GM19463 (cell line): ENCODE data around the gene SIM2.

Source experiments
- ATAC-seq: cut with Tn5 transposase; IDR thresholded peaks from one replicate; pipeline ENCODE4 v1.9.1; 2021; ENCODE audit warnings: mild to moderate bottlenecking, moderate library complexity; ENCODE audit not compliant: unreplicated experiment

SIM2 gene

DNA sequence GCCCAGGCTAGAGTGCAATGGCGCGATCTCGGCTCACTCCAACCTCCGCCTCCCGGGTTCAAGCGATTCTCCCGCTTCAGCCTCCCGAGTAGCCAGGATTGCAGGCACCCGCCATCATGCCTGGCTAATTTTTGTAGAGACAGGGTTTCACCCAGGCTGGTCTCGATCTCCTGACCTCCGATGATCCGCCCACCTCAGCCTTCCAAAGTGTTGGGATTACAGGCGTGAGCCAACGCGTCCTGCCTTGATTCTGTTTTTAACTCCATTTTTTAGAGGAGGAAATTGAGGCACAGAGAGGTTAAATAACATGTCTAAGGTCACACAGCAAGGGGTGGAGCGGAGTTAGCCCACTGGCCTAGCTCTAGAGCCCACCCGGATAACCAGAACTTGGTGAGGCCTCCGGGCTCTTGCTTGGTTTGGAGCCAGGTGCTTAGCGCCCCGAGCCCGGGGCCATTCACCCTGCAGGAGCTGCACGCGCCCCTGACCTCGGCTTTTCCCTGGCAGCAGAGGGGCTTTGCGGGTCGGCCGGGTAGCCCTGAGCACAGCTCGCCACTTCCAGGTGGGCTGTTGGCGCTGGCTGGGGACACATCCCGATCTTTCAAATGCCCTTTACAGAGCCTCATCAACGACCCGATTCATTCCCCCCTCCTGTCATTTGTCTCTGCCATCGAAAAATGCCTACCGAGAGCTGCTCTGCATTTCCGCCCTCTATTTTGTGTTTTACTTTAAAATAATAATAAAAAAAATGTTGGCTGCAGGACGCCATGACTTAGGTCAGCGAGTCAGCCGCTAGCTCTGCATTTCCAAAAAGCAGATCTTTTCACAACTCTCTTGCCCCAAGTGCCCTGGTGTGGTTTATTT, 11.2 kb downstream of the SIM2 start:
- ATAC-seq, result no peak

- no peak for ATAC-seq
These were observed 11.8 kb downstream of the SIM2 start for GRCh38 chr21:36710729-36711048.

DNA sequence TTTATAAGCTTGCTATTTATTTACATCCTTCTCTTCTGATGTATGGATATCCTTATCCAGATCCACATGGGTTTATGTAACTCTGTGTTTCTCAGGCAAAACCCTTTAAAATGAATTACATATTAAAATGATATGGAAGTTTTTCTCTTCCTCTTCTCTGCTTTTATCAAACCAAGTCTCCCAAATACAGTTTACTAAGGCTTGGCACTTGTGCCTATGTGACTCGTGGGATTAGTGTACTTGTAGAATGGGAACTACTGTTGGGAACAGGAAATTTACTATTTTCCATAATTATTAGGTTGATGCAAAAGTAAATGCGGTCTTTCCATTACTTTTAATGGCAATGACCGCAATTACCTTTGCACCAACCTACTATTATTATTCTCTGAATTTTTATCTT, 14.8 kb downstream of the SIM2 start:
- no peak for ATAC-seq

GRCh38 chr21:36716387-36716786, 17.5 kb downstream of the SIM2 start:
- no peak for ATAC-seq

DNA sequence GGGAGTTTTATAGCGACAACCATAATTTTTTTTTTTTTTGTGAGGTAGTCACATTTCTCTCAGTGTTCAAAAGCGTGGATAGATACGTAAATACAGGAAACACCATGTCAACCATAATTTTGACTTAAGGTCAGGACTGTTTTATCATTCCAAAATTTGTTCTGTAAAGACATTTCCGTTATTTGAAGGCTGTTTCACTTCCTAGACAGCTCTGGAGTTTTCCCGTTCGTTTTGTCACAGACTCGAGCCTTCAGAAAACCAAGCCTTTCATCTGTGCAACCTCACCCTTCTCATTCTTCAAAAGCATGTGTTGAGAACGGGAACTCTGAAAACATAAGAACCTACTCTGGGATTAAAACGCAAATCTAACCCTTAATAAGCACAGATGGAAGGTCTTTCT, 17.9 kb downstream of the SIM2 start:
- no peak for ATAC-seq

DNA sequence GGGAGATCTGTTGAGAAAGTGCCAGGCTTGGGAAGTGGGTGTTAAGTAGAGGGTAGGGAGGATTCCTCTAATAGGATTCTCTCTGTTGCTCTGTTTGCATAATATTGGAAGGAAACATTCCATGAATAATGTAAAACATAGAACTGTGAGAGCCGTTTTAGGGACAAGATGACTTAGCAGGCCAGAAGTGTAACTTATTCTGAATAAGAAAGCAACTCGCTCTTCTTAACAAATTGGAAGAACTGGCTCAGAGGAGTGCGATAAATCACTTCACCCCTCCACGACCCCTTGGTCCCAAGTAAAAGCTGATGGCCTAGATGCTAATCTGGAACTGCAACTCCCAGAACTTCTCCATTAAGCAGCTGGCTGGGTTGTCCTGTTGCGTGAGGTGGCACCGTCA, 19.1 kb downstream of the SIM2 start:
- no peak for ATAC-seq

- ATAC-seq, result no peak
These were observed 20.1 kb downstream of the SIM2 start for GRCh38 chr21:36718951-36719501.

DNA sequence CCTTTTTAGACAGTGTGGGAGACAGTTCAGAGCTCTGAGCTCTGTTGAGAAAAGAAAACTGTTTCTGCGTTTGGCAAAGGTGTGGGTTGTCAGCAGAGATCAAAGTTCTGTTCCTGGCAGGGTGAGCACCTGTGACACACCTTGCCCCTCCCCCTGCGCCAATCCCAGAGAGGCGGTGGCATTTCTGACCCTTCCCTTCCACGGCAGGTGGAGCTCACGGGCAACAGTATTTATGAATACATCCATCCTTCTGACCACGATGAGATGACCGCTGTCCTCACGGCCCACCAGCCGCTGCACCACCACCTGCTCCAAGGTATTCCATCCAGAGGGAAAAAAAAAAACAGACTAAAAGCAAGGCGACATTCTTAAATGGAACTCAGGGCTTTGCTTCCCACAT, 20.7 kb downstream of the SIM2 start:
- no peak for ATAC-seq

GRCh38 chr21:36721817-36722216, 22.9 kb downstream of the SIM2 start:
- ATAC-seq, result no peak

DNA sequence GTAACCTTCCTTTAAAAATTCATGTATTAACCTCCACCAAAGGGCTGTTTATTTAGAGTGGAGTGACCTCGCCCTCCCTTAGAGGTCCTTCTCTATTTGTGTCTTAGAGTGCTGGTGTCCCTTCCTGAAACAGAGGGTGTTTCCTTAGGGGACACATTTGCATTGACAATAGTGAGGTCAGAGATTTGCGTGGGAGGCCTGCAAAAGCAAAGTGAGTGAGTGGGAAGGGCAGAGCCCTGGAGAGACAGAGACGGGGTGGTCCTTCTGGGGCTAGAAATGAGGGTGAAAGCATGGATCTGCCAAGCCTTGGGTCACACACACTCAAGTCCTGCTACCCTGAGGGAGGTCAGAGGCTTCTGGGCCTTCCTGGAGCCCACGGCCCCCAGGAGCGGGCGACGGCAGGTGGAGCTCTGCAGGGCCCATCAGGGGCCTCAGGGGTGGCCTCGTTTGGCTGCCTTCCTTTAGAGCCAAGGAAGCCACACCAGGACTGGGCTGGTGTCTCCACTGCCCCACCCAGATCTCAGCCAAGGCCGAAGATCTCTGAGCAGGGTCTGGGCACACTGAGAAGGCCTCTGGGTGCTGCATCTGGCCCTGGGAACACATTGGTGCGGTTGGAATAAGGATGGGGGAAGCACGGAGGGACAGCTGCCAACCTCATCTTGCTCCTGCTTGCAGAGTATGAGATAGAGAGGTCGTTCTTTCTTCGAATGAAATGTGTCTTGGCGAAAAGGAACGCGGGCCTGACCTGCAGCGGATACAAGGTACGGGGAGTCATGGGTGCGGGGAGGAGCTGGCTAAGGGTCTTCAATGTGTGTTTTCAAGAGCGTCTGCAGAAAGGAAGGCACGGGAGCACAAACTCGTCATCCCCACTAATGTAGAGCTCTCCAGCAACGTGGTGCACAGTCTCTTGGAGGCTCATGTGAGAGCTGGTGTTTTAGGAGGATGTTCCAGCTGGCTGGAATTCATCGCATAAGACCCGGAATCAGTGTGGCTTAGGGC, 23.8 kb downstream of the SIM2 start:
- no peak for ATAC-seq

DNA sequence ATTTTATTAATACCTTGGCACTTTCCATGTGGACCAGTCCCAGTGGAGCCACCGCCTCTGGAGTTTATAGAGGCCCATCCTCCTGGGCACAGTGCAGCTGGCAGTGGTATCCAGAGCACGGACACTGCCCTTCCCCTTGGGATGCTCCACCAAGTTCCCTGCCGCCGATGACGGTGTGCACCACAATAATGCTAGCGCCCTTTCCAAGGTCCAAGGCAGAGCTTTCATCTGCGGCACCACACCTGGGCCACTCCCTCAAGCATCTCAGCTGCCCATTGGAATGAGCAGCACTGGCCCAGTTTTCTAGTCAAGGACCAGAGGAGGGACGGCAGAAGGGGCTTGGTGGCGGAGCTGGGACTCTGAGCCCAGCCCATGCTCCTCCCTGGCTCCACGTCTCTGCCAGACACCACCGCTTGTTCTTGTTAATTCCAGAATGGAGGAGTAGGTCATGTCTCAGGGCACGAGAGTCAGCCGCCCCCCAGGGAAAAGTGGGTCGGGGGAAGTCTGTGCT, 24.5 kb downstream of the SIM2 start:
- no peak for ATAC-seq

DNA sequence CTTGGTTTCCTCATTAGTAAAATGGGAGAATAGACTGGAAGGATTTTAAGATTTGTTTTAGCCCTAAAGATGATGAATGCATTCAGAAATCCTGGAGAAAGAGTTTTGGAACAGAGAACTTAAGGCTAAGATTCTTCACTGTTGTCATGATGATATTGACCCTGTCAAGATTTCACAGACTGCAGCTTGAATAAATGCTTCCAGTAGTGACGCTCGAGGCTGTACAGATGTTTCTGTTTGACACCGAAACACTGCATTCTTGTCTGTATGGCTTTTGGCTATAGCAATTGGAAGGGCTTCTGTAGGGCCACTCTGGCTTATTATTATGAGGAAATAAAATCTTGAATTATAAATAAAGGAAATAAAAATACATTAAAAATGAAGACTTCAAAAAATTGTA, 25.7 kb downstream of the SIM2 start:
- ATAC-seq, result no peak

DNA sequence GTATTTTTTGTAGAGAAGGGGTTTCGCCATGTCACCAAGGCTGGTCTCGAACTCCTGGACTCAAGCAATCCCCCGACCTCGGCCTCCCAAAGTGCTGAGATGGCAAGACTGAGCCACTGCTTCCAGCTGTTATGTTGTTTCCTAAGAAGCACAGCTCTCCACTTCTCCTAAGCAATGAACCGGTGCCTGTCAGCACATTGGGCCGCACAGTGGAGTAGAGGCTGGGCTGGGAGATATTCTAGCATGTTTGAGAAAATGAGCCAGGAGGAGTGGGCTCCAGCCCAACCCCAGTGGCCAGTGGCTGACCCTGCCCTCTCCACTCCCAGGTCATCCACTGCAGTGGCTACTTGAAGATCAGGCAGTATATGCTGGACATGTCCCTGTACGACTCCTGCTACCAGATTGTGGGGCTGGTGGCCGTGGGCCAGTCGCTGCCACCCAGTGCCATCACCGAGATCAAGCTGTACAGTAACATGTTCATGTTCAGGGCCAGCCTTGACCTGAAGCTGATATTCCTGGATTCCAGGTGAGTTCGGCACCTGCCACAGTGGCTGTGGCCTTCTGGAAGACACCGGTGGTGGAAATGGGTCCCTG, 27.0 kb downstream of the SIM2 start:
- ATAC-seq, result no peak

- ATAC-seq, result no peak
These were observed 29.0 kb downstream of the SIM2 start for GRCh38 chr21:36727866-36728265.

GRCh38 chr21:36728371-36729111, 29.6 kb downstream of the SIM2 start:
- no peak for ATAC-seq

DNA sequence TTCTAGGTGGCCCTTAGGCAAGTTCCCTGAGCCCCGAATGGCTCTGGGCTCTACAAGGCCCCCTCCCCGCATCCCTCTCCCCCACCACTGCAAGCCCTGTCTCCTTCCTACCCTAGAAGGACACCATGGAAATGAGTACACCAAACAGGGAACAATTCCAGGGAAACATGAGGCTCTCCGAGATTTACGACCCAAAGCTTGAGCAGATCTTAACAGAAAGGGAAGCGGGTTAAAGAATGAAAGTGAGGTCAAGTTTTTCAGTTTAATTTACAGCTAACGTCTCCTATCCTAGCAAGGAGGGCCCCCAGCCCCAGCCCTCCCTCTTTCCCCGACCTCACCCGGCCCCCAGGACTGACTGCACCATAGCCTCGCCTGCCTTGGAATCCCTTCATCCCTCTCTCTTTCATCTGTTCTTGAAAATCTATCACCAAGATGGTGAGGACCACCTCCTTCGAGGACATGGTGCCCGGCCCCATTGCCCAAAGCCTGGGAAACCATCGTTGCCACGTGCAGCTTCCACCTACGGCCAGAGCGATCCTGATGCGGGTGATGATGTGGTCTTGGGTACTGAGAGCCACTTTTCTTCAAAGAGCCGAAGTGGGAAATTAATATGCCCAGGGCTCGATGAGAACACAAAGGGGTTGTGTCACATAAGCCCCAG, 30.5 kb downstream of the SIM2 start:
- ATAC-seq, result no peak

DNA sequence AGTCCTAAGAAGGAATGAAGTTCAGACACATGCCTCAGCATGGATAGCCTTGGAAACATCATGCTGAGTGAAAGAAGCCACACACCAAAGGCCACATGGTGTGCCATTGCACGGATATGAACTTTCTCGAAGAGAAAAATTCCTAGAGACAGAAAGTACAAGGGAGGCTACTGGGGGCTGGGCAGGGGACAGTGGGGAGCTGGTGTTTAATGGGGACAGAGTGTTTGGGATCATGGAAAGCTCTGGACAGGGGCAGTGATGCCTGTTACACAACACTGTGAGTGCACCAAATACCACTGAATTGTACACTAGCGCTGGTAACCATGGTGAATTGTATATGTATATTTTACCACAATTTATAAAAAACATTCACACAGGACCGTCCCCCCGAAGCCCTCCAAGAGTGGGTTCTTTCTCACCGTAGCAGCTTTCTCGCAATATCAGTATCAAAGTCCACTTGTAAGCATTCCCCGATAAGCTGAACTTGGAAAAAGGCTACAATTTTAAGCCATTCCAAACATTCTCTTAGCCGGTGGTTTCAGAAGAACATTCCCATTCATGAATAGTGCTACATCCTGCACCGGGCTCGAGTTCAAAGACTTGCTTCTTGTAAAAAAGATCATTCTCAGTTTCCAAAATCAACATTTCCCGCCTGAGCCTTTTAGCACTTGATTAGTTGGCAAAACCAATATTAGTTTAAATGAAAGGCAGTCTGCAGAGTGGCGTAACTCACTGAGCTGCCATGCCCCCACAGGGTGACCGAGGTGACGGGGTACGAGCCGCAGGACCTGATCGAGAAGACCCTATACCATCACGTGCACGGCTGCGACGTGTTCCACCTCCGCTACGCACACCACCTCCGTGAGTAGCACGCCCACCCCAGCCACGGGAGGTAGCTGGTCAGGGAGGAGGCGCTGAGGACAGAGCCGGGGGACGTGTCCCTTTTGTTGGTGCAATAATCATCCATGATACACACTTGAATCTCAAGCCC, 31.7 kb downstream of the SIM2 start:
- no peak for ATAC-seq

GRCh38 chr21:36732217-36732616, 33.3 kb downstream of the SIM2 start:
- no peak for ATAC-seq

GRCh38 chr21:36732761-36733160, 33.8 kb downstream of the SIM2 start:
- no peak for ATAC-seq
